Upper lobe of right lung (tissue), 1 donor: ENCODE measurements around the gene TGM5. TPM values are rescaled to one million over a fixed set of nuclear protein-coding genes. Genes with fewer than 3 reads are reported as not detected.

Experiments used
- ATAC-seq: fragments of 200-7000 bp; cut with Tn5 transposase; one replicate; pipeline ENCODE4 v1.9.1; 2020; ENCODE audit warnings: mild to moderate bottlenecking, moderate library complexity
- DNase-seq: peaks from one replicate; pipeline ENCODE4 v3.0.0-alpha.2; 2020
- H3K27ac ChIP-seq: fragments of 200-600 bp; one replicate; pipeline ENCODE4 v1.8.0; 2022
- H3K27me3 ChIP-seq: fragments of 200-600 bp; one replicate; pipeline ENCODE4 v1.8.0; 2022; ENCODE audit warnings: mild to moderate bottlenecking
- H3K36me3 ChIP-seq: fragments of 200-600 bp; one replicate; pipeline ENCODE4 v1.8.0; 2022
- H3K4me1 ChIP-seq: fragments of 200-600 bp; one replicate; pipeline ENCODE4 v1.8.0; 2022
- H3K4me3 ChIP-seq: fragments of 200-600 bp; one replicate; pipeline ENCODE4 v1.8.0; 2022; ENCODE audit warnings: mild to moderate bottlenecking
- H3K9me3 ChIP-seq: fragments of 200-600 bp; one replicate; pipeline ENCODE4 v1.8.0; 2022
- CTCF ChIP-seq: fragments of 200-600 bp; IDR thresholded peaks from one replicate; pipeline ENCODE4 v1.8.0; 2022; ENCODE audit warnings: antibody characterized with exemption
- intact Hi-C: fragments of 100-400 bp; cut with DNase I; formaldehyde crosslinking; loops from one replicate; pipeline ENCODE4 v1.11.0; 2022
- total RNA-seq: library from RNA; stranded (reverse); fragmentation: NEBNext Ultra II Directional; extraction: Animal tissue kit (Norgen Biotek cat#: 25700); gene quantifications from one replicate; pipeline ENCODE4 v1.2.1, GENCODE V29; 2021
- donor health status: DM: no; HTN: yes; CAD: no; lungs with severe emphysema.

Gene TGM5
- total RNA-seq, 1 donor from 2014 or later: not detected

- Histone ChIP-seq H3K4me1 (no peaks in the 10 kb centered on the region), H3K36me3 (no peaks in the 10 kb centered on the region), H3K27ac (no peak overlapping the region), H3K27me3 (no peaks in the 10 kb centered on the region), H3K4me3 (no peak overlapping the region), H3K9me3 (no peaks in the 10 kb centered on the region)
- ATAC-seq (no peak), DNase-seq (no peak)
- intact Hi-C loops: no loop called here
- TF ChIP-seq CTCF: no peak
Observed at GRCh38 chr15:43278869-43279268, 12.1 kb upstream of the TGM5 start.

- H3K9me3 ChIP-seq: no peaks in the 10 kb centered on the region
- intact Hi-C loops: no loop called here
- no peak for TF ChIP-seq CTCF
- no peaks in the 10 kb centered on the region for H3K27me3 ChIP-seq
- H3K4me1 ChIP-seq: no peaks in the 10 kb centered on the region
- no peaks in the 10 kb centered on the region for H3K36me3 ChIP-seq
- no peak overlapping the region for H3K4me3 ChIP-seq
- no peak for DNase-seq
- no peak for ATAC-seq
- no peak overlapping the region for H3K27ac ChIP-seq
Observed at GRCh38 chr15:43277901-43278300, 11.2 kb upstream of the TGM5 start.

DNA sequence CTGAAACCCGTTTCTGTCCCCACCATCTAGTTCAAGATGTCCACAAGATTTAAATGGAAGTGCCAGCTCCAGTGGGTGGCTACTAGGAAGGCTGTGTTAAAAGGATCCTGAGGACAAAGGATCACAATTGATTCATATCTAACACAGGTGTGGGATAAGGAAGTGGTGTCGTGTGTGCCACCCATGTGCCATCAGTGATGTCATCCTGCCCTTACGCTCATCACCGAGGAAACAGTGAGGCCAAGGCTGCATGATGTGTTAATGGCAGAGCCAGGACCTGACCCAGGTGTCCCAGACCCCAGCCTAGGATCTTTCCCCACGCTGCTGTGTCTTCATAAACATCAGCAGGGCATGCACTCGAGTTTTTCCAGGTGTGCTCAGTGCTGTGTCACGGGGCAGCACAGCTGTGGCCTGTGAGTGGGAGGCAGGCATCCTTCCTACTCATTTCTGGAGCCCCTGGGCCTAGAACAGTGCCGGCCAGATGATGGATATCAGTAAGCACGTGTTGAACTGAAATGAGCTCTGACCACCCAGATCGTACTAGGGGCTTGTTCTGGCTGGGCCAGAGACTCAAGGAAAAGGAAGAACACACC lies 10.6 kb upstream of the TGM5 start:
- Histone ChIP-seq H3K27ac (no peak overlapping the region), H3K4me3 (no peak overlapping the region), H3K36me3 (no peaks in the 10 kb centered on the region), H3K4me1 (no peaks in the 10 kb centered on the region), H3K27me3 (no peaks in the 10 kb centered on the region), H3K9me3 (no peaks in the 10 kb centered on the region)
- intact Hi-C loops: no loop called here
- DNase-seq: no peak
- TF ChIP-seq CTCF: no peak
- no peak for ATAC-seq

GRCh38 chr15:43276563-43277200 lies 10.0 kb upstream of the TGM5 start:
- H3K27ac ChIP-seq: no peak overlapping the region
- DNase-seq (no peak), ATAC-seq (no peak)
- H3K36me3 ChIP-seq: no peaks in the 10 kb centered on the region
- intact Hi-C loops: no loop called here
- no peaks in the 10 kb centered on the region for H3K4me1 ChIP-seq
- H3K4me3 ChIP-seq: no peak overlapping the region
- TF ChIP-seq CTCF: no peak
- H3K27me3 ChIP-seq: no peaks in the 10 kb centered on the region
- H3K9me3 ChIP-seq: no peaks in the 10 kb centered on the region

GRCh38 chr15:43275740-43276562 lies 9.2 kb upstream of the TGM5 start:
- Histone ChIP-seq H3K27ac (no peak overlapping the region), H3K36me3 (no peaks in the 10 kb centered on the region), H3K27me3 (no peaks in the 10 kb centered on the region), H3K4me3 (no peak overlapping the region), H3K9me3 (no peaks in the 10 kb centered on the region), H3K4me1 (no peaks in the 10 kb centered on the region)
- intact Hi-C loops: no loop called here
- no peak for TF ChIP-seq CTCF
- ATAC-seq: no peak
- no peak for DNase-seq
